Lung microvascular endothelial cell (primary cell): Measurements from ENCODE around the gene ADGB. TPM values are rescaled to one million over a fixed set of nuclear protein-coding genes. Genes with fewer than 3 reads are reported as not detected.
"Not testable (repeated sequence)": the region's sequence is repeated elsewhere in the genome, so short reads cannot be mapped to it uniquely, and the experiment has no call there.

Source experiments
- DNase-seq, 2 donors: peaks; one replicate each; pipeline versions ENCODE4 v3.0.0 to v3.0.0-alpha.2; 2010; ENCODE audit warnings: low read depth in 2 of 2
- total RNA-seq: library from RNA; depleted of rRNA; stranded (reverse); fragments of >200 nt; gene quantifications from 2 replicates; pipeline ENCODE4 v1.2.1, GENCODE V29; 2014

ADGB gene
- total RNA-seq, 1 donor from 2014 or later, result not detected

DNA sequence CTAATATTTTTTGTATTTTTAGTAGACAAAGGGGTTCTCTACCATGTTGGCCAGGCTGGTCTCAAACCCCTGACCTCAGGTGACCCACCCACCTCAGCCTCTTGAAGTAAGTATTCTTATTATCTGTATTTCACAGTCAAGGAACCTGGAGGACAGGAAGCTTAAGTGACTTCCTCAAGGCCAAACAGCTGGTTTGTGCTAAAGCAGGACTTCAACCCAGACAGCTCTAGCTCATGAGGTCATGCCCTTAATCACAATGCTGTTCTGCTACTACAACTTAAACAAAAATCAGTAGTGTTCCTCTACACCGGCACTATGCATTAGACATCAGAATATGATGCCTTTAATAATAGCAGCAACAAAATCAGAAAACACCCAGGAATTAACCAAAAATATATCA, 168.9 kb downstream of the ADGB start:
- no peak for DNase-seq

DNA sequence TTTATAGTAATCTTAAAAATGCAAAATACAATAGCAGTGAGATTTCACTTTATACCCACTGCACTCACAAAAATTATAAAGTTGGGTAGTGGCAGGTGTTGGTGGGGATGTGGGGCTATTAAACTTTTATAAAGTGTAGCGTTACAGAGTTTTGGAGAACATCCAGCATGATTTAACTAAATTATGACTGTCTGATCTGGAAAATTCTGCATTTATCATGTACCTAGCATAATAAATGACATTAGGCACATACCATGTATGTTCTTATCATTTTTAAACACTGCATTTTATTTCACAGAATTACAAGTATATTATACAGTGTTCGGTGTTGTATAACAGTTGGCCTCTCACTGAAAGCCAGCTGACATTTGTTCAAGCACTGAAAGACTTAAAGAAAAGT, 169.9 kb downstream of the ADGB start:
- no peak for DNase-seq

DNA sequence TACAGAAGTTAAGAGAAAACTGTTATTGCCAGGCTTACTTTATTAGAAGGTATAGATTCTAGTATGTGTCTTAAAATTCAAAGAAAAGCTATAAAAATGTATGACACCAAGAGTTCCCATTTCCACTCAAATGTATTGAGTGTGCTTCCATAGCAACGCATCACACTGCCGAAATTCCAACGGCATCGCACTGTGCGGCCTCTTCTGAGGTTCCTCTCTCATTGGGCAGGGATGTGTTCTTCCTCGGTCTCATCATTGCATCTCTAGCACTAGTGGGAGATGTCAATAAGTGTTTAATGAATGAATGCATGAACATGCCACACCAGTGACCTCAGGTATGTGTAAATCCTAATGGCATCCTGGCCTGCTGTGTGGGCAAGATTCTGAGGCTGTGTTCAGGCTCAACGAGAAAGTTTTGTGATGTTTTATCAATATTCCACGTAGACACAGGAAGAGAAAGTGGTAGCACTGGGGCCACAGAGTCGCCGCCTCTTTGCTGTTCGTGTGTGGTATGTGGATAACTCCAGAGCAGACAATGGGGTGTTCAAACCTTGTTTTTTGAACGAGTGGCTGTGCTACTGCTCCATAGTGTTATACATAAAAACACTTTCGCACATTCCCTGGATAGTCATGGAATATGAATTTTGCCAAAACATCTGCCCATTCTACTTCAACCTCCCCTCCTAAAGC, 171.6 kb downstream of the ADGB start:
- no peak for DNase-seq

DNA sequence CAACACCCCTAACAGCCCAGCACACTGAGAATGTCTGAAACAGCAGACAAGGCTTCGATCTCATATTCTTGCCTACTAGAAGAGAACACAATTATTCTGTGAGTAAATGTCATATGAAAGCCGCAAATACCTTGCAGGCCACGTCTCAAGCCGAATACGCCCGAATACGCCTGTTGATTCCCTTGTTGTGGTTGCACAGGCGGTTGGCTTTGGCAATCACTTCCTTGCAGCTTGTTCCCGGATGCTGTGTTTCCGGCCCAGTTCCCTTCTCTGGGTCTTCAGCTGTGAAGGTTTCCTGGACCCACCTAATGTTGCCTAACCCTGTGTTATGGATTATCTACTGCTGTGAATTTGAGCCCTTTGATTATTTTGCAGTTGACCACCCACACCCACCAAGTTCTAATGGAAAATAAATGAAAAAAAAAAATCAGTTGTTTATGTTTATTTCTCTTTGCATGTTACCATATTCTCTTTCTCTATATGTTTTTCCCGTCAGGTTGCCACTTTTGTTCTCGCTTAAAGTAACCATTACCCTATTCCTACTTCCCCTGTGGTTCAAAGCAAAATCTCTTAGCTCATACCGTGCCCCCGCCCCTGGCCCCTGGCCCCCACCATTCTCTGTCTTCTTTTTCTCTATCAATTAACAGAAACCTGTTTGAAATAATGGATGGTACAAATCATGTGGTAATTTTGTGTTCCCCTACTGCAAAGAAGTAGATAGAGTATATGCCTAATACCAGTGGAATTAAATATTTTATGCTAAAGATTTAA, 172.4 kb downstream of the ADGB start:
- peak; percentile 44 to 89 for DNase-seq

DNA sequence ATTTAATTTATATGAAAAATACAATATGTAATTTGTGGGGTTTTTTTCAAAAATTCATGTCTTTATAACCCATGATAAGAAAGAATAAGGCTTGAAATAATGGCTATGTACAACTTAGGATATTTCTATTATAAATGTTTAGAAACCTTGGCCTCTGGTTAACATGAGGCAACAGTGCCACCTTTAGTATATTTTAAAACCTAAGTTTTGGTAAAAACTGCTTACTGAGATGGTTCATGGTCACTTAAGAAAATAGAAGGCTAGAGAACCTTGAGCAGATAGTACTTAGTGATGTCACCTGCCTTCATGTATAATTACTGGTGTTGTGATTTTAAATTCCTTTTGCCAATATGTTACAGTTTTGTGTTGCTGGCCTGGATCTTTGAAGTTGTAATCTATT, 176.4 kb downstream of the ADGB start:
- DNase-seq, result peak in 1 of 2 donors; percentile 20

DNA sequence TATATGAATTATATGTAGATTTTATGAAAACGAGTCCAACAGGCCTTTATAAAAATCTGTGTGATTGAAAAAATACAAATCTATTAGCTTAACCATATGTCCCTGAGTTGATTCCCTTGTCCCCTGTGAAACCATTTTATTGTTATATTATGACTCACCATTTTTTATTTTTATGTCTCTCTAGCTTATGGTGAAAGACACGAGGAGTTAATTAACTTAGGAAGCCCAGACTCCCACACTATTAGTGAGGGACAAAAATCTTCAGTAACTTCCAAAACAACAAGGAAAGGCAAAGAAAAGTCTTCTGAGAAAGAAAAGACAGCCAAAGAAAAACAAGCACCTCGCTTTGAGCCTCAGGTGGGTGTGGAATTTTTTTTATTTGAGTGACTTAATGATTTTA, 183.1 kb downstream of the ADGB start:
- DNase-seq, result no peak

DNA sequence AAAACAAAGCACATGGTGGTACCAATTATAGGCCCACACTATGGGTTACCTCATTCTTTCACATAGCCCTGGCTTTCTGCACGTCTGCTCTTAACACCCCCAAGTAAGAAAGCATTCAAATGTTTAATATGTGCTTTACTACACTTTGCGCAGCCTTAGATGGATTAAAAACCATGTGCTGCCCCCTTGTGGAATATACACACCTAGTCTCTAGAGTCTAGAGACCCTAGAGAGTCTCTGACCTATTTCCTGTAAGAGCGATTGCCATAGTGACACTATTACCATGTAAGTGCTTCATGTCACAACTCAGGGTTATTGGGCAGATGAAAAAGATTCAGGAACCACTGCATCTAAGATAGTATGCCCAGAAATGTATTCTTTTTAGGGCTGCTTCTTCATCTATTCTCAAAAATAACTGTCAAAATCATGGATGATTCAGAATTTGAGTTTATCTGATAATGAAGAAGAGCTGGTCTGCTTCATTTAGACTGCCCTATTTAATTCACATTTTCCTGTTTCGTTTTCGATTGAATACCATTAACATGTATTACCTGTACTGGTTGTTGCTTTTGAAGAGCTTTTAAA, 186.3 kb downstream of the ADGB start:
- peak; percentile 53 to 56 for DNase-seq

DNA sequence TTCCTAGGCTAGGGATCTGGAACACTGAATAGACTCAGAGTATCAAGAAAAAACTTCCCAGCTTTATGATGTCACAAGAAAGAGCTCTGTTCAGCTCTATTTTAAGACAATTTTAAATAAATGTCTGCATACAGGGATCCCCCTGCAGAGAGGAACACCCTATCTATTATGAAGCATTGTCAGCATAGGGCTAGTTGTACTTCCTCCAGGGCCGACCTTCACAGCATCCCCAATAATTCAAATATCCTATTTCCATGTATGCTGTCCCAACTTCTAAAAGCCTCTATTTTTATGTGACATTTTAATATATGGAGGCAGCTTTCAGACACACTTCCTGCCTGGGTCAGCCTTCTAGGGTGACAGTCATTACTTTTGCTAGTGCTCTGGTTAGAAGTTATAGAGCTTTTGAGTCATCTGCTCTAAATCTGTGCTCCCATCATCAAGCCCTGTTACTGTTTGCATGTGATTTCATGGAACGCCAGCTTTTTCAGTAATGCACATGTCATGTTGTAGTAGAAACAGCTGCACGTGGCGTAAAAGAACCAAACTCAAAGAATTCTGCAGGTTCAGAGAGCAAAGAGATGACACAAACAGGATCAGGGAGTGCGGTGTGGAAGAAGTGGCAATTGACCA, 189.2 kb downstream of the ADGB start:
- no peak for DNase-seq

DNA sequence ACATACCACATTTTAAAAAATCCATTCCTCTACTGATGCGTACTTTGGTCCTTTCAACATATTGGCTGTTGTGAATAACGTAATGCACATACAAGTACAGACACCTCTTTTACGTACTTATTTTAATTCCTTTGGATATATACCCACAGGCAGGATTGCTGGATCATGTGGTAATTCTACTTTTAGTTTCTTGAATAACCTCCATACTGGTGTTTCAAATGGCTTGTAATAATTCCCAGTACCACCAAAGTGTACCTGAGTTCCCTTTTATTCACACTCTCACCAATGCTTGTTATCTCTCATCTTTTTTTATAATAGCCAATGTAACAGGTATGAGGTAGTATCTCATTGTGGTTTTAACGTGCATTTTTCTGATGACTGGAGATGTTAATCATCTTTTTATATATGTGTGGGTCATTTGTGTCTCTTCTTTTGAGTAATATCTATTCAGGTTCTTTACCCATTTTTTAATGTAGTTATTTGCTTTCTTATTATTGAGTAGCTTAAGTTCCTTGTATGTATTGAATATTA, 191.9 kb downstream of the ADGB start:
- DNase-seq, result no peak

DNA sequence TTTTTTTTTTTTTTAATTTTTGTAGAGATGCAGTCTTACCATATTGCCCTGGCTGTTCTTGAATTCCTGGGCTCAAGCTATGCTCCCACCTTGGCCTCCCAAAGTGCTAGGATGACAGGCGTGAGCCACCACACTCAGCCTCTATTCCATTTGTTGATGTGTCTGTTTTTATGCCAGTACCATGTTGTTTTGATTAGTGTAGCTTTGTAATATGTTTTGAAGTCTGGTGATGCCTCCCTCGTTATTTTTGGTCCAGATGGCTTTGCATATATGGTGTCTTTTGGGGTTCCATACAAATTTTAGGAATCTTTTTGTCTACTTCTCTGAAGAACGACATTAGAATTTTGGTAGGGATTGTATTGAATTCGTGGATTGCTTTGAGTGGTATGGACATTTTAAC, 193.2 kb downstream of the ADGB start:
- no peak for DNase-seq

DNA sequence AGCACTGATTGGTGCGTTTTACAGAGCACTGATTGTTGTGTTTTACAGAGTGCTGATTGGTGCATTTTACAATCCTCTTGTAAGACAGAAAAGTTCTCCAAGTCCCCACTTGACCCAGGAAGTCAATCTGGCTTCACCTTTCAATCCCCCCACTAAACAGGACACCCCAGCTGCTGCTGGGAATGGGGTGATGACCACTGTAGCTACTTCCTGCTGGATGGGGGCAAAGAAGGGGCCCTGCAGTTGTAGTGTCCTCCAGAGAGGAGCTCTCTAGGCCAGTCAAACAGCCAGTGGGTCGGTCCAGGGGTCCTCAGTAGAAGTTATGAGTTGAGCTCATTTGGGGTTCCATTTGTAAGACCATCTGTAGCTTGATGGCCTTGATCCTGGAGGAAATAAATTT, 194.4 kb downstream of the ADGB start:
- DNase-seq, result not testable (repeated sequence)

DNA sequence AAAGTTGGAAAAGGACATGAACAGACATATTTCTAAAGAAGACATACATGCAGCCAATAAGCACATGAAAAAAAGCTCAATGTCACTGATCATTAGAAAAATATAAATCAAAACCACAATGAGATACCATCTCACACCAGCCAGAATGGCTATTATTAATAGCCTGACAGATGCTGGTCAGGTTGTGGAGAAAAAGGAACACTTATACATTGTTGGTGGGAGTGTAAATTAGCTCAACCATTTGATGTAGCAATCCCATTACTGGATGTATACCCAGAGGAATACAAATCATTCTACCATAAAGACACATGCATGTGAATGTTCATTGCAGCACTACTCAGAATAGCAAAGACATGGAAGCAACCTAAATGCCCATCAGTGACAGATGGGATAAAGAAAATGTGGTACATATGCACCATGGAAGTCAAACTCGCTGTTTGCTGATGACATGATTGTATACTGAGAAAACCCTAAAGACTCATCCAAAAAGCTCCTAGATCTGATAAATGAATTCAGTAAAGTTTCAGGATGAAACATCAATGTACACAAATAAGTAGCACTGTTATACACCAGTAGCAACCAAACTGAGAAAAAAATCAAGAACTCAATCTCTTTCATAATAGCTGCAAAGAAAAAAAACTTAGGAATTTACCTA, 196.8 kb downstream of the ADGB start:
- no peak for DNase-seq

DNA sequence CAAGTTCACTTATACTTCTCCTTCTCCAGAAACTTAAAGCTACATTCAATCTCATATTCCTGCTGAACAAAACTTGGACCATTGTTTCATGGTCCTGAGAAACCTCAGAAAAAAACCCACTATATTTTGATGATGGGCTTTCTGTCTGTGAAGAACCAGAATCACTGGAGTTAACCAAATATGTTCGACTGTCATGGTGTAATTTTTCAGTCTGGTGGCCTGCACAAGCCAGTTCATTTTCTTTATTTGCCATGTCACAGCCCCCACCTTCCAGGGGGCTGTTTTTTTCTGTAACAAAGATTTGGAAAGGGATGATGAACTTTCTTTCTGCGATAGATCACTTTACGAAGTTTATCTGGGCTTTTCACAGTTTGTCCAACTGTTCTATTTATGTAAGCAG, 204.4 kb downstream of the ADGB start:
- DNase-seq, result not testable (repeated sequence)

DNA sequence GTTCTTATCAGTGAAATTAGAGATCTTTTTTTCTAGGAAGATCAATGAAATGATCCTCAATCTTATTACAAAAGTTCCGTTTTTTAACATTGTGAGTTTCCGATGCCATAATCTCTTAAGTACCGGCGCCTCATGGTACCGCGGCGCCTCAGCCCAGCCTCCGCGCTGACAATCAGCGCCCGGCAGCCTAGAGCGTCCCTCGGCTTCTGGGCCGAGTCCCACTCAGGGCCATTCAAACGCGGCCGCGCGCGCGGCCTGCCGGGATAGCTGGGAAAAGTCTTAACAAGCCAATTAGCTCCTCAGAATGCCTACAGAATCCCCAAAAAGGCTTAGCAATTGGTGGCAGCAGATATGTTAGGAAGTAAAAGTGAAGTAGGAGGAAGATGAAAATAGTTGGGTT, 204.8 kb downstream of the ADGB start:
- DNase-seq, result no peak

DNA sequence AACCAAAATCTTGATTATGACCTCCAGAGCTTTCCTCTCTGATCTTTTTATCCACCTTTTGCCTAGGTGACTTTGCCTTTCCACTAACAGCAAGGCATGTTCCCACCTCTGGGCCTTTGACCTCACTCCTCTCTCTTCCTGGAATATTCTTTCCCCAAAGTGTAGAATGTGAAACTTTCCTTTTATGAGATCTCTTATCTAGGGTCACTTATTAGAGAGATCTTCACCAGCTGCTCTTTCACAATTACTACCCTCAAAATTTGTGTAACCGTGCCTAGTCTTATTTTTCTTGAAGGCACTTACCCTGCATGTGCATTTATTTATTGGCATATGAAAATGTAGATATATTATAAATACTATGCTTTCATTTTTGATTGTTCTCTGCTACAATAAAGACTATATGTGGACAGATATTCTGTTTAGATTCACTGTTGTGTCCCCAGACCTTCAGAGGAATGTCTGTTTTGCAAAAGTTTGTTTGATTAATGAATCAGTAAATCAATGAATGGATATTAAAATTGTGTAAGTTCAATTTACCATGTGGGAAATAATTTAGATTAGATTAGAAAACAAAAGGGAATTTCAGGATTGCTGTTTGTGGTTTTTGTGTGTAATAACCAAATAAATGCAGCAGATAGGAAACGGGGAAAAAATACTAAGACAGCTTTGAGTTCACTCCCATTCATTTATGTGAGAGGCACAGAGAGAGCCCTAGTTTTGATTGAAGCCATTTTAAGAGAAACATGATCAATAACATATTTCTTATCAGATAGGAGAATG, 207.0 kb downstream of the ADGB start:
- no peak for DNase-seq

DNA sequence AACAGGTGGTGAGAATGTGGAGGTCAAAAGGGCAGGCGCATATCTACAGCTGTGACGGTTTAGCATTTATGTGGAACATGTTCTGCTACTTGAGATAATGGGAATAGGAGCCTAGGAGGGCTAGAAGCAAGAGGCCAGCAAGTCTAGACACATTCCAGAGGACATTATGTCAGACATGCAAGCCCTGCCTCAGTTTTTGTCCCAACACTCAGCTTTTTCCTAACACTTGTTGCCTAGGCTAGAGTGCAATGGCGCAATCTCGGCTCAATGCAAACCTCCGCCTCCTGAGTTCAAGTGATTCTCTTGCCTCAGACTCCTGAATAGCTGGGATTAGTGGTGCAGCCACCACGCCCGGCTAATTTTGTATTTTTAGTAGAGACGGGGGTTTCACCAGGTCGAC, 210.2 kb downstream of the ADGB start:
- not testable (repeated sequence) for DNase-seq

DNA sequence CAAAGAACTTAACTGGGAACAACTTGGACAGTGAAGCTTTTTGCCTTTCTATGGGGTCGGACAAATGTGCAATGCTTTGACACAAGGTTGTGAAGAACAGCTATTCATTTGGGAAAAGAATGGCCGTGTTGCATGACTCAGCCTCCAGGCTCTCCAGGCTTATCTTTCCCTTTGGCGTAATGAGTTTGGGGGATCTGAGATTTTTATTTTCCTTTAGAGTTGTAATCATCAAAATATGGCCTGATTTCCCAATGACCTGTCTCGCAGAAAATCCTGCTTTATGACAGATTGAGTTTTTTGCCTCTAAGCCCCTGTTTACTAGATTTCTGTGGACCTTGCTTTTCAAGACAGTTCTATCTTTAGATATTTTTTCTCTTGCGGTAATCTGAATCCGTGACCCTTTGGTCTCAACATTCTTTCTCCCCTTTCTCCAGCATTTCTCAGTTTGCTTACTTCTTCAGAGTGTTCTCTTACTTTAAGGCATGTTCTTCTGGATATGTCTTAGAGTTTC, 214.1 kb downstream of the ADGB start:
- DNase-seq, result not testable (repeated sequence)

DNA sequence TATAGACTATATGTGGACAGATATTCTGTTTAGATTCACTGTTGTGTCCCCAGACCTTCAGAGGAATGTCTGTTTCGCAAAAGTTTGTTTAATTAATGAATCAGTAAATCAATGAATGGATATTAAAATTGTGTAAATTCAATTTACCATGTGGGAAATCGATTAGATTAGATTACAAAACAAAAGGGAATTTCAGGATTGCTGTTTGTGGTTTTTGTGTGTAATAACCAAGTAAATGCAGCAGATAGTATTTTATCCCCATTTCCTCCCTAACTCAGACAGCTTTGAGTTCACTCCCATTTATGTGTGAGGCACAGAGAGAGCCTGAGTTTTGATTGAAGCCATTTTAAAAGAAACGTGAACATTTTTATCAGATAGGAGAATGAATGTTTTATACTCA, 214.8 kb downstream of the ADGB start:
- DNase-seq, result no peak

DNA sequence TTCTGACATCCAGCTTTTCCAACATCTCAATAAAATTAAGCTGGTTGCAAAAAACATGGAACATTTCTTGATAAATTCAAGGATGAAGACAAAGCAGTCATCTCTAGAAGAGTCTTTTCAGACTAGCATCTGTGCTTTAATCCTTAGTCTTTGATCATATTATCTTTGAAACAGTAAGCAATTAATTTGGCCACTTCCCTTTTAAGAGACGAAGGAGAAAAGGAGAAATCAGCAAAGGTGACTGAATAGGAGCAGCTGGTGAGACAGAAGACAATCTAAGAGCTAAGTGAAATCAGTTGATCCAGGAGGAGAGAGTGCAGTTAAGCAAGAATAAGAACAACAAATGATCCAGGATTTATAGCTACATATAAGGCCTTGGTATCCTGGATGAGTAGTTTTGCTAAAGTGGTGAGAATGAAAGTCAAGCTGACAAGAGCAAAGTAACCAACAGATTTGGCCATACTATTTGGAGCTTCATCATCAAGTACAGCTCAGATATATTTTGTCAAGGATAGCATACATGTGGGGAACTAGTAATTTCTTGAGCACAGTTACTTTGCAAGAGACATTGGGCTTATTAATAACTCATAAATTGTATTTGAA, 215.5 kb downstream of the ADGB start:
- DNase-seq, result no peak
